WERI-Rb-1 (cell line): ENCODE data around the gene SERPINB2.

Experiments
- DNase-seq: peaks from one replicate; pipeline ENCODE4 v3.0.0-alpha.2; 2020
- H3K27ac ChIP-seq: fragments of 250-450 bp; sonication (Bioruptor Pico); 2 replicates; pipeline ENCODE4 v1.5.1; 2020; ENCODE audit warnings: mild to moderate bottlenecking, moderate library complexity
- H3K27me3 ChIP-seq: fragments of 250-450 bp; sonication (Bioruptor Pico); 2 replicates; pipeline ENCODE4 v1.5.1; 2021; ENCODE audit warnings: mild to moderate bottlenecking, low read depth, moderate library complexity; ENCODE audit not compliant: insufficient read depth, severe bottlenecking
- H3K36me3 ChIP-seq: fragments of 250-450 bp; sonication (Bioruptor Pico); 2 replicates; pipeline ENCODE4 v1.5.1; 2020; ENCODE audit warnings: mild to moderate bottlenecking, moderate library complexity
- H3K4me3 ChIP-seq: 2 replicates; pipeline ENCODE4 v1.5.1; 2011; ENCODE audit warnings: low read depth, mild to moderate bottlenecking, control low read depth, low read length
- H3K9me3 ChIP-seq: fragments of 250-450 bp; sonication (Bioruptor Pico); 2 replicates; pipeline ENCODE4 v1.5.1; 2021; ENCODE audit warnings: mild to moderate bottlenecking, moderate library complexity; ENCODE audit not compliant: severe bottlenecking
- CTCF ChIP-seq: IDR thresholded peaks from 2 replicates; pipeline ENCODE4 v1.5.1; 2011; ENCODE audit warnings: low read depth, mild to moderate bottlenecking, control low read depth, inconsistent platforms, low read length

Gene SERPINB2

GRCh38 chr18:63858456-63858855 lies 29.0 kb upstream of the SERPINB2 start:
- H3K27me3 ChIP-seq = no peaks in the 10 kb centered on the region
- H3K4me3 ChIP-seq = no peak overlapping the region
- TF ChIP-seq CTCF = no peak
- H3K9me3 ChIP-seq = peaks cover 2% of the 10 kb centered on the region
- no peak for DNase-seq
- H3K27ac ChIP-seq = no peak overlapping the region
- no peaks in the 10 kb centered on the region for H3K36me3 ChIP-seq

- no peak overlapping the region for H3K27ac ChIP-seq
- H3K27me3 ChIP-seq = no peaks in the 10 kb centered on the region
- H3K9me3 ChIP-seq = no peaks in the 10 kb centered on the region
- TF ChIP-seq CTCF = no peak
- no peaks in the 10 kb centered on the region for H3K36me3 ChIP-seq
- H3K4me3 ChIP-seq = no peak overlapping the region
- DNase-seq = no peak
Observed at GRCh38 chr18:63859781-63860475, 27.6 kb upstream of the SERPINB2 start.

GRCh38 chr18:63860531-63860930 lies 27.0 kb upstream of the SERPINB2 start:
- H3K36me3 ChIP-seq = no peaks in the 10 kb centered on the region
- no peaks in the 10 kb centered on the region for H3K27me3 ChIP-seq
- no peak overlapping the region for H3K27ac ChIP-seq
- TF ChIP-seq CTCF = no peak
- H3K9me3 ChIP-seq = no peaks in the 10 kb centered on the region
- DNase-seq = no peak
- no peak overlapping the region for H3K4me3 ChIP-seq

GRCh38 chr18:63867368-63868125 lies 20.0 kb upstream of the SERPINB2 start:
- Histone ChIP-seq H3K4me3 (no peak overlapping the region), H3K27me3 (no peaks in the 10 kb centered on the region), H3K9me3 (no peaks in the 10 kb centered on the region), H3K36me3 (no peaks in the 10 kb centered on the region), H3K27ac (no peak overlapping the region)
- no peak for TF ChIP-seq CTCF
- DNase-seq = no peak

GRCh38 chr18:63868546-63868945 lies 19.0 kb upstream of the SERPINB2 start:
- H3K9me3 ChIP-seq = no peaks in the 10 kb centered on the region
- TF ChIP-seq CTCF = no peak
- H3K36me3 ChIP-seq = no peaks in the 10 kb centered on the region
- no peak for DNase-seq
- H3K27me3 ChIP-seq = no peaks in the 10 kb centered on the region
- H3K4me3 ChIP-seq = no peak overlapping the region
- H3K27ac ChIP-seq = no peak overlapping the region

- Histone ChIP-seq H3K4me3 (no peak overlapping the region), H3K36me3 (no peaks in the 10 kb centered on the region), H3K9me3 (no peaks in the 10 kb centered on the region), H3K27me3 (no peaks in the 10 kb centered on the region), H3K27ac (no peak overlapping the region)
- TF ChIP-seq CTCF = no peak
- no peak for DNase-seq
Observed at GRCh38 chr18:63869374-63869773, 18.1 kb upstream of the SERPINB2 start.
